HG02610 (cell line): ENCODE measurements around the gene WASHC4.
"Not testable (repeated sequence)": the region's sequence is repeated elsewhere in the genome, so short reads cannot be mapped to it uniquely, and the experiment has no call there.

ENCODE experiments used
- ATAC-seq: cut with Tn5 transposase; IDR thresholded peaks from one replicate; pipeline ENCODE4 v1.9.1; 2021; ENCODE audit warnings: mild to moderate bottlenecking, moderate library complexity; ENCODE audit not compliant: unreplicated experiment

Gene WASHC4

GRCh38 chr12:105091476-105092206 lies 15.9 kb upstream of the WASHC4 start:
- no peak for ATAC-seq

GRCh38 chr12:105092336-105092735 lies 15.2 kb upstream of the WASHC4 start:
- no peak for ATAC-seq

GRCh38 chr12:105095338-105095737 lies 12.2 kb upstream of the WASHC4 start:
- not testable (repeated sequence) for ATAC-seq

GRCh38 chr12:105099356-105099755 lies 8.2 kb upstream of the WASHC4 start:
- ATAC-seq: no peak

GRCh38 chr12:105100207-105100985 lies 7.1 kb upstream of the WASHC4 start:
- no peak for ATAC-seq

GRCh38 chr12:105100998-105101397 lies 6.5 kb upstream of the WASHC4 start:
- no peak for ATAC-seq

GRCh38 chr12:105102673-105103072 lies 4.9 kb upstream of the WASHC4 start:
- ATAC-seq: no peak

- no peak for ATAC-seq
These were observed 2.8 kb upstream of the WASHC4 start for GRCh38 chr12:105104762-105105161.

GRCh38 chr12:105106621-105107020 lies 910 bp upstream of the WASHC4 start:
- ATAC-seq: no peak

- ATAC-seq: peak; percentile 15
These were observed 399 bp upstream of the WASHC4 start for GRCh38 chr12:105107171-105107493.

GRCh38 chr12:105109465-105110212 lies 2.1 kb downstream of the WASHC4 start:
- ATAC-seq: no peak

GRCh38 chr12:105110851-105111250 lies 3.3 kb downstream of the WASHC4 start:
- ATAC-seq: no peak

GRCh38 chr12:105113094-105113493 lies 5.6 kb downstream of the WASHC4 start:
- ATAC-seq: no peak

GRCh38 chr12:105116969-105117368 lies 9.4 kb downstream of the WASHC4 start:
- no peak for ATAC-seq

- ATAC-seq: no peak
These were observed 13.0 kb downstream of the WASHC4 start for GRCh38 chr12:105120551-105120950.

- no peak for ATAC-seq
These were observed 30.7 kb downstream of the WASHC4 start for GRCh38 chr12:105138248-105138647.

GRCh38 chr12:105141320-105141922 lies 33.9 kb downstream of the WASHC4 start:
- ATAC-seq: no peak

GRCh38 chr12:105142259-105142658 lies 34.7 kb downstream of the WASHC4 start:
- ATAC-seq: no peak

- ATAC-seq: no peak
These were observed 48.7 kb downstream of the WASHC4 start for GRCh38 chr12:105156260-105156659.

GRCh38 chr12:105157606-105158005 lies 50.1 kb downstream of the WASHC4 start:
- ATAC-seq: no peak

- no peak for ATAC-seq
These were observed 51.3 kb downstream of the WASHC4 start for GRCh38 chr12:105158876-105159275.
